Middle frontal gyrus (tissue), 1 donor: ENCODE data around the gene FKBP4.

ENCODE experiments used
- DNase-seq: peaks from one replicate; pipeline ENCODE4 v3.0.0-alpha.2; 2015; ENCODE audit warnings: low spot score; ENCODE audit errors: extremely low spot score

FKBP4 gene

DNA sequence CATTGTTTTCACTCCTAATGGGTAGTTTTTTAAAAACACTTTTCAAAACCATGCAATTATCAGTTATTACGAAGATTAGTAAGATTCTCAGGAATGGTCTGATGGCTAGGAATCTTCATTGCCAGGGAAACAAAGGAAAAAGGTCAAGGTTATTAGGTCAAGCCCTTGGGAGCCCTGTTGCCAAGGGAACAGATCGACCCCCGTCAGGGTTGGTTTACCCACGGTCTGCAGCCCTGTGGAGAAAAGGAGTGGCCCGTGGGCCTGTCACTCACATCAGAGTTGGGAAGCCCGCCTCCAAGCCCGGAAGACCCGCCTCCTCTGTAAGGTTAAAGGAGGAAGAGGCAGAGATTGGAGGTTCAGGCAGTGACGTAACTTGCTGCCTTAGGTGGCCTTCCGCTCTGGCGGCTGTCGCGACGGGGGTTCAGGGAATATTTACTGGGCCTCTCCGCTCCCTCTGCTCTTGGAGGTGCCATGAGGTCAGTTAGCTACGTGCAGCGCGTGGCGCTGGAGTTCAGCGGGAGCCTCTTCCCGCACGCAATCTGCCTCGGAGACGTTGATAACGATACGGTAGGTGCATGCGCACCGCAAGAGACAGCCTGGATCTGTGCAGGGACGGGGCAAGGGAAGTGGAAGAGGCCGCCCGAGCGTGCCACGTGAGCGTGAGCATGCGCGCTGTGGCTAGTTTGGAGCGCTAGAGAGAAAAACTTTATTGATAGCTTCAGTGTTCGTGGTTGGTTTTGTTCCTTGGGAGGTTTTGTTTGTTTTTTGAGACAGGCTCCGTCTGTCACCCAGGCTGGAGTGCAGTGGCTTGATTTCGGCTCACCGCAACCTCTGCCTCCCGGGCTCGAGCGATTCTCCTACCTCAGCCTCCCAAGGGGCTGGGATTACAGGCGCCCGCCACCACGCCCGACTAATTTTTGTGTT lies 17.8 kb downstream of the FKBP4 start, which contains the start of gene ITFG2:
Gene ITFG2, plus strand, starts transcription at position 379 of the 924 bp plus-strand sequence. Its CDS starts 93 bp downstream, at position 472.
- peak; percentile 98 for DNase-seq

DNA sequence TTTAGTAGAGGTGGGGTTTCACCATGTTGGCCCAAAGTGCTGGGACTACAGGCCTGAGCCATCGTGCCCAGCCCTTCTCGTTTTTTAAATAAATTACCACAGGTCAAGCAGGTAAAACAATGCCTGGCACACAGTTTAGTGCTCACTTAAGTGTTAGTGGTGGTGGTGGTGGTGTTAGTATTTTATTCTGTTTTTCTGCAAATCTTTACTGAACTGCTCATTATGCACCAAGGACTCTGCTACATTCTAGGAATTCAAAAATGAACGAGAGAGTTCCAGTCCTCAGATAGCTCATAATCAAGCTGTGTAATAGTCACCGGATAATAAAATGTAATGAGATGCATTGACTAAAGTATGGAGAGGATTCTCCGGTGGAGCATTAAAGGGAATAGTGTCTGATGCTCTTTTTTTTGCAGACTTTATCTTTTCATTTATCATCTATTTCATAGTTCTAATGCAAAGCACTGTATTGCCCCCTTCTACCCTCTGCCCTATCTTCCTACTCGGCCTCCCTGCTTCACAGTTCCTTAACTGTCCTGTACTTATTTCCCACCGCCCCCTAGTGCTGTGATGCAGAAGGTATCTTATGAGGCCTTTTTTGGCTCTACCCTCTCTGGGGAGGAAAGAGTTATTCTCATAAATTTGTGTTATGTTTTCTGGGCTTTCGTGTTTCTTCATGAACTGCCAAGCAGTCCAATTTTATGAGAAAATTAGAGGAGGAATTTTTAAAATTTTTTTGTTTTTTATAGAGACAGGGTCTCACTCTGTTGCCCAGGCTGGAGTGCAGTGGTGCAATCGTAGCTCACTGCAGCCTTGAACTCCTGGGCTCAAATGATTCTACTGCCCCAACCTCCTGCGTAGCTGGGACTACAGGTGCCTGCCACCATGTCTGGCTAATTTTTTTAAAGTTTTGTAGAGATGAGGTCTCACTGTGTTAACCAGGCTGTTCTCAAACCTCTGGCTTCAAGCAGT lies 18.7 kb downstream of the FKBP4 start:
- no peak for DNase-seq

DNA sequence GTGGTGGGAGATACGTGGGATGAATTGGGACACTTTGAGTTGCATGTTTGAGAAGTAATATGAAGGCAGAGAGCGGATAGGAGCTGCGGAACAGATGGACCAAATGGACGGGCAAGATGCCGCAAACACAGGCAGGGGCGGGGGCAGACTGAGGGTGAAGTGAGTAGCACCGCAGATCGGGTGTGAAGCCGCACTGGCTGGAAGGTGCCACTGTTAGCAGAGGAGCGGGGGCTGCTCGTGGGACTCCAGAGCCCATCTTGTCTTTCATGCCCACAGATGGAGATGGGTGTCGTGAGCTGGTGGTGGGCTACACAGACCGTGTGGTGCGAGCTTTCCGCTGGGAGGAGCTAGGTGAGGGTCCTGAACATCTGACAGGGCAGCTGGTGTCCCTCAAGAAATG lies 25.0 kb downstream of the FKBP4 start:
- DNase-seq = no peak

DNA sequence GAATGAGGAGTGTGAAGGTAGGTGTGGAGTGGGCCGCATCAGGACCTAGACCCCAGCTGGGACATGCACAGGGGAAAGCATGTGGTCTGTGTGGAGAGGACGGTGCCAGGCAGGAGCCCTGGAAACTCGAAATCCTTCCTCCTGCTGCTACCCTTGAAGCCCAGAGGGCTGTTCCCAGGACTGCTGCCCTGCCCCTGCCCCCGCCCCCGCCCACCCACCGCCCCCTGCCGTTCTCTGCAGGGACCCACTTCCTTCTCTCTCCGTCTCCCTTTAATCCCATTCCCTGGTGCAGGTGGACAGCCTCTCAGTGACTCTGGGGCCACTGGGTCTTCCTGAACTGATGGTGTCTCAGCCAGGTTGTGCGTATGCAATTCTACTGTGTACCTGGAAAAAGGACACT lies 25.7 kb downstream of the FKBP4 start:
- DNase-seq = no peak

- no peak for DNase-seq
Measured at GRCh38 chr12:2823483-2823882, 28.7 kb downstream of the FKBP4 start.

GRCh38 chr12:2824541-2824940 lies 29.8 kb downstream of the FKBP4 start:
- no peak for DNase-seq

DNA sequence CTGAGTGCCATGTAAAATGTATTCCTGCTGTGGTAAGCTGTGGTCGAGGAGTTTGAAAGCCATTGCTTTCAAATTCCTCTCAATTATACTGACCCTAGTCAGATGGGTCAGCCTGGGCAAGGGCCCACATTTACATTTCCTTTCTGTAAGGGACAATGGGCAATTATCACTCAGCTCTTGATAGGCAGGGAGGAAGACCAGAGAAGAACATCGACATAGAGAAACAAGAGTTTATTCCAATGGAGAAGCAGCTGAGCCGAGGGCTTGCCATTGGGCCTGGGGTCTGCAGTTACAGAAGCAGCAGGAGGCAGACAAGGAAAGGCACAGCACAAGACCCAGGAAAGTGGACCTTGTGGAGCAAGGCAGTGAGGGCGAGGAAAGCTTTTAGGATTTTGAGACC lies 30.4 kb downstream of the FKBP4 start:
- no peak for DNase-seq

DNA sequence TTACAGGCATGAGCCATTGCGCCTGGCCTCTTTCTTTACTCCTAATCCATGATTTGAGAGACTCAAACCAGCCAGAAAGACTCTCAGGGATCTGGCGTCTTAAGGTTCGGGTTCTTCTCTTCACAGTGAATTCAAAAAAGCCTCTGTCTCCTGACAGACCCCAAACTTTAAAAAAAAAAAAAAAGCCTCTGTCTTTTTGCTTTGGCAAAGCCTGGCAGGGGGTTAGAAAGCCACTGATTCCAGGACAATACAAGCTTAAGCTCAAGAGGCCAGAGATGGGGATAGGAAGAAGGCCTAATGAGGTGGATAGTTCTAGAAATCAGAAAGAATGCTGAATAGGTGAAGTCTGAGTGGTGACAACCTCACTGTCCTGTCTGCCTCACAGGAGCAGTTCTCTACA lies 31.3 kb downstream of the FKBP4 start:
- DNase-seq = no peak

GRCh38 chr12:2826721-2827515 lies 32.1 kb downstream of the FKBP4 start:
- no peak for DNase-seq

- no peak for DNase-seq
Measured at GRCh38 chr12:2829275-2829674, 34.5 kb downstream of the FKBP4 start.

DNA sequence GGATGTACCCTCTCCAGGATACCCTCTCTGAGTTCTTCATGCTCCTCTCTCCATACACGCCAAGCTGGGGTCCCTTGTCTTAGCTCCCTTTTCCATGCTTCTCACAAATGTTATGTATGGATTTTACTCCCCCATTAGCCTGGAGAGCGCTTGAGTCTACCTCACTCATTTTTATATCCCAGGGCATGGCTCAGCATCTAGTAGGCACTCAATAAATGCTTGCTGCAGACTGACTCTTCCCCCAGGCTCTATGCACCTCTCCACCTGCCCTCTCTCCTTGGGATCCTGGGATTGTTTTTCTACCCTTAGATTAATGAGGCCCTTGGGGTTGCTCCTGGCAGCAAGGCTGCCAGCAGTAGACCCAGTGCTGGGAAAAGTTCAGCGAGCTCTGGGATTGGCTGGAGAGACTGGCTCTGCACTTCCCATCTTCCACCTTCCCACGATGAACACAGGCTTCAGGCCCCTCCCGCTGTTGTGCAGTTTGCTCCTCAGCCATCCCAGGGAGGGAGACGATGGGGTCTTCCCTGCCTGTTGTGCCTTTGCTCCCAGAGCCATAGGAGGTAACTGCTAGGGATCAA lies 37.9 kb downstream of the FKBP4 start:
- DNase-seq = no peak

- DNase-seq = no peak
Measured at GRCh38 chr12:2833327-2833726, 38.6 kb downstream of the FKBP4 start.

DNA sequence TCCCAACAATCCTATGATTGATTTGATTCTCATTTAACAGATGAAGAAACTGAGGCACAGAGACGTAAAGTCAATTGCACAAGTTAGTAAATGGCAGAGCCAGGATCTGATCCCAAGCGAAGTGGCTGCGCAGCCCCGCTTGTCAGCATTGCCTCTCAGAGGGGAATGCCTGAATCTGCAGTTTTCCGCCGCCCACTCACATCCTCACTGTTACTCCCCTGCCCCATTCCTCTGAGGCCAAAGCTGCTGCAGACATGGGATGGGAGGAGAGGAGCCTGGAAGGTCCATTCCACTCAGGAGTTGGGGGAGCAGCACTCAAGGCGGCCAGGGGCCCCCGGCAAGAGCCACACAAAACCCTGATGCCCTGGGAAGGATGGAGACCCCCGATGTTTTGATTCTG lies 39.0 kb downstream of the FKBP4 start:
- DNase-seq = no peak

GRCh38 chr12:2834581-2835491 lies 40.1 kb downstream of the FKBP4 start, which contains the start of gene NRIP2:
Gene NRIP2 (minus strand): TSS chr12:2835035. CDS start chr12:2834983, 52 bp downstream.
- DNase-seq = peak; percentile 27

DNA sequence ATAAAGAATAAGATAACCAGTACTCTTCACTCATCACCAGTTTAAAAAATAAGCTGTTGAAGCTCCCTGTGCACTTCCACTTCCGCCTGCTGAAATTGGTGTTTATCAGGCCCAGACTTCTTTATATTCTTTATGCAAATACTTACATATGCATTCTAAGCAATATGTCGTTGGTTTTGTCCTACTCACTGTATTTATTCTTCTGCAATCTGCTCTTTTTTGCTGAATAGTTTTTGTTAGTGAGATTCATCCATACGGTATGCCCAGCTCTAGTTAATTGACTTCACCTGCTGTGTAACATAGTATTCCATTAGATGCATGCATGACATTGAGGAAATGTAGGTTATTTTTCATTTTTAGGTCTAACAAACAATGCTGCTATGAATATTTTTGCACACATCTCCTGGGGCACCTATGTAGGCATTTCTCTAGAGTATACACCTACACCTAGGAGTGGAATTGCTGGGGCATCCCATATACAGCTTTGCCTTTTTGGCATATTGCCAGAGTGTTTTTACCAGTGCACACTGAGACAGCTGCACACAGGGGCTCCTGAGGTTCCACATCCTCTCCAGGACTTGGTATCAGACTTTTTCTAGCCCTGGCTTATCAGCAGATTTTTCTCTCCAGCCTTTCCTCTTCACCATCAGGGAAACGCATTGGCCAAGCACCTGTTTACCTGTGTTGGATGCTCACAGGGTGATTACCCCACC lies 41.1 kb downstream of the FKBP4 start:
- DNase-seq = no peak

DNA sequence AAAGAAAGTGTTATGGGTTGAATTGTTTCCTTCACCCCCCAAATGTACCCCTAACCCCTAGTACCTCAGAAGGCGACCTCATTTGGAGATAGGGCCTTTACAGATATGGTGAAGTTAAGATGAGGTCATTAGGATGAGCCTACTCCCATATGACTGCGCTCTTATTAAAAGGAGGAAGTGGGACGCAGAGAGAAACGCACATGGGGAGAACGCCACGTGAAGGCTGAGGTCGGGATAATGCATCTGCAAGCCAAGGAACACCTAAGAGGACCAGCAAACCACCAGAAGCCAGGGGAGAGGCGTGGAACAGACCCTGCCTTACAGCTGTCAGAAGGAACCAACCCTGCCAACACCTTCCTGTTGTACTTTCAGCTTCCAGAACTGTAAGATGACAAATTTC lies 41.8 kb downstream of the FKBP4 start:
- no peak for DNase-seq

GRCh38 chr12:2841056-2841650 lies 46.4 kb downstream of the FKBP4 start:
- DNase-seq = no peak

DNA sequence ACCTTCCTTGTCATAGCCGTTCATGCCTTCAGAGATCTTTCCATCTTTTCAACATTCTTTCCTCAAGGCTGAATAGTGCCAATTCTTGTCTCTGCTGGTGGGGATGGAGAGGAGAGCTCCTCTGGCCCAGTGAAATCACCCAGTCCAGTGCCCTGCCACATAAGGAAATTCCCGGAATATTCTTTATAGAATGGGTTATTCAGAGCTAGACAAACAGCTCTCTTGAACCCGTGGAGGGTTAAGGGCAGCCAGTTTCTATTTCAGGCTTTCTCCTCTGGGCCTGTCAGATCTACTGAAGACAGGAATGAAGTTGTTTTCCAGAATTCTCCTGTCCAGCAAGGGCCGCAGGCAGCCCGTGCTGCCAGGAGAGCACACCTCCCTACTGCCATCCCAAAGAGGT lies 48.2 kb downstream of the FKBP4 start:
- no peak for DNase-seq

DNA sequence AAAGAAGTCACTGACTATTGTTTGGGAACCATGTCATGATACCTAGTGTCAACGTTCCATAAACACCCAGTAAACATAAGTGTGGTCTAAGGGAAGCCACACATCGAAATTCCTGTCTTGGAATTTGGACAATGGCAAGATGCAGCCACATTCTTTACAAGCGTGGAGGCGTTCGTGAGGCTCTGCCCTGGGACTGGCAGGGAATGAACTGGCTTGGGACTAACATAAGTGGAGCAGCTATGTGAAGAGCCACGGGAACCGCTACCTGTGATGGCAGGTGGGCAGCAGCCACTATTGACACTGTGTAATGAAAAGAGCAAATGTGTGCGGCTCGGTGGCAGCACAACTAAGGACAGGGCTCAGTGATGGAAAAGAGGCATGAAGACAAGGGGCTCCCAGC lies 50.0 kb downstream of the FKBP4 start:
- no peak for DNase-seq
